ENCODE data around the gene GARIN3.

DNA sequence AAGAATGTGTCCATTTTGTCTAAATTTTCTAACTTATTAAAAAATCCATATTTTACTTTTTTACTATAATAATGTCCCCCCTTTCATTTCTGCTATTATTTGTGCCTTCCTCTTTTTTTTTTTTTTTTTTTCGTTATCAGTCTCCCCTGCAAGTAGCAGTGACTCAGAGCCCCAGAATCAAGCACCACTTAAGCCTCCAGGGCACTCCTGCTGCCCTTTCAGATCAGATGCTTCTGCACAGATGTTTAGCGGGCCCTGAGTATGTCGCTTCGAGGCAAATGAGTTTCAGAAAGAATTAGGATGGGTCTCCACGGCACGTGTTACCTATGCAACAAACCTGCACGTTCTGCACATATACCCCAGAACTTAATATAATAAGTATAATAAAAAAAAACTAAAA, 35.1 kb downstream of the GARIN3 start:
- TF ChIP-seq, protein P1, sequence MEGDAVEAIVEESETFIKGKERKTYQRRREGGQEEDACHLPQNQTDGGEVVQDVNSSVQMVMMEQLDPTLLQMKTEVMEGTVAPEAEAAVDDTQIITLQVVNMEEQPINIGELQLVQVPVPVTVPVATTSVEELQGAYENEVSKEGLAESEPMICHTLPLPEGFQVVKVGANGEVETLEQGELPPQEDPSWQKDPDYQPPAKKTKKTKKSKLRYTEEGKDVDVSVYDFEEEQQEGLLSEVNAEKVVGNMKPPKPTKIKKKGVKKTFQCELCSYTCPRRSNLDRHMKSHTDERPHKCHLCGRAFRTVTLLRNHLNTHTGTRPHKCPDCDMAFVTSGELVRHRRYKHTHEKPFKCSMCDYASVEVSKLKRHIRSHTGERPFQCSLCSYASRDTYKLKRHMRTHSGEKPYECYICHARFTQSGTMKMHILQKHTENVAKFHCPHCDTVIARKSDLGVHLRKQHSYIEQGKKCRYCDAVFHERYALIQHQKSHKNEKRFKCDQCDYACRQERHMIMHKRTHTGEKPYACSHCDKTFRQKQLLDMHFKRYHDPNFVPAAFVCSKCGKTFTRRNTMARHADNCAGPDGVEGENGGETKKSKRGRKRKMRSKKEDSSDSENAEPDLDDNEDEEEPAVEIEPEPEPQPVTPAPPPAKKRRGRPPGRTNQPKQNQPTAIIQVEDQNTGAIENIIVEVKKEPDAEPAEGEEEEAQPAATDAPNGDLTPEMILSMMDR (conservative IDR thresholded peaks at IDR 0.05 in 1 of 2, IDR thresholded peaks at IDR 0.05 in 1 of 2; ENCODE audit: low read depth in 1 of 2, low read length in 2 of 2): no peak
- TF ChIP-seq EZH2 (IDR thresholded peaks at IDR 0.05; ENCODE audit: low read length, missing control alignments): no peak

Data from fibroblast of lung (primary cell).